Activated naive CD8-positive, alpha-beta T cell treated with anti-CD3 and anti-CD28 coated beads, Interleukin-2, amount 50 U/mL, for 16 hours (primary cell): Measurements from ENCODE around the gene HEPN1.
"Not testable (repeated sequence)": the region's sequence is repeated elsewhere in the genome, so short reads cannot be mapped to it uniquely, and the experiment has no call there.

ENCODE experiments used
- DNase-seq: peaks from one replicate; pipeline ENCODE4 v3.0.0-alpha.2; 2020; ENCODE audit warnings: low read depth, low spot score

HEPN1 gene

GRCh38 chr11:124942466-124943253, 23.6 kb downstream of the HEPN1 start:
- DNase-seq = no peak

- no peak for DNase-seq
Observed at GRCh38 chr11:124943254-124943616, 24.2 kb downstream of the HEPN1 start.

- DNase-seq = no peak
Observed at GRCh38 chr11:124943741-124944140, 24.7 kb downstream of the HEPN1 start.

GRCh38 chr11:124944565-124944964, 25.5 kb downstream of the HEPN1 start:
- no peak for DNase-seq

- no peak for DNase-seq
Observed at GRCh38 chr11:124945826-124946225, 26.8 kb downstream of the HEPN1 start.

- DNase-seq = no peak
Observed at GRCh38 chr11:124946735-124947141, 27.7 kb downstream of the HEPN1 start.

- no peak for DNase-seq
Observed at GRCh38 chr11:124950601-124951330, 31.7 kb downstream of the HEPN1 start.

GRCh38 chr11:124951341-124951740, 32.3 kb downstream of the HEPN1 start:
- no peak for DNase-seq

GRCh38 chr11:124953753-124954589, 34.9 kb downstream of the HEPN1 start, which contains the start of gene CCDC15:
CCDC15 (plus strand) TSS chr11:124954202; CDS start chr11:124954733, 531 bp downstream.
- peak; percentile 90 for DNase-seq

GRCh38 chr11:124954590-124954955, 35.5 kb downstream of the HEPN1 start:
- DNase-seq = no peak

GRCh38 chr11:124955035-124955434, 36.0 kb downstream of the HEPN1 start:
- DNase-seq = no peak

GRCh38 chr11:124961972-124962609, 43.0 kb downstream of the HEPN1 start:
- DNase-seq = no peak

GRCh38 chr11:124968197-124968596, 49.1 kb downstream of the HEPN1 start:
- DNase-seq = not testable (repeated sequence)
